Neural cell (in vitro differentiated cells): ENCODE measurements around the gene TAF8.

Experiments used
- CTCF ChIP-seq: fragments of 450-650 bp; IDR thresholded peaks from 2 replicates; pipeline ENCODE4 v1.5.1; 2014; ENCODE audit warnings: antibody characterized with exemption, mild to moderate bottlenecking, moderate library complexity; ENCODE audit not compliant: poor library complexity, severe bottlenecking
- EP300 ChIP-seq: fragments of 450-650 bp; conservative IDR thresholded peaks from 2 replicates; pipeline ENCODE4 v1.6.1; 2014; ENCODE audit warnings: antibody characterized with exemption, mild to moderate bottlenecking, moderate library complexity; ENCODE audit not compliant: poor library complexity, severe bottlenecking
- POLR2AphosphoS5 ChIP-seq: IDR thresholded peaks from 2 replicates; pipeline ENCODE4 v1.6.1; 2012
- REST ChIP-seq: IDR thresholded peaks from 2 replicates; pipeline ENCODE4 v1.6.1; 2012; ENCODE audit warnings: borderline replicate concordance

- TF ChIP-seq CTCF (no peak), POLR2AphosphoS5 (no peak), REST (no peak), EP300 (no peak)
Measured at GRCh38 chr6:42041481-42042053, 8.8 kb upstream of the TAF8 start.
